ENCODE measurements around the gene ITPK1. TPM values are rescaled to one million over a fixed set of nuclear protein-coding genes. Genes with fewer than 3 reads are reported as not detected.

ITPK1 gene
- polyA plus RNA-seq, 2 of the 4 experiments (the other 2 are of a cell fraction), result 46.2 to 47.0 TPM

DNA sequence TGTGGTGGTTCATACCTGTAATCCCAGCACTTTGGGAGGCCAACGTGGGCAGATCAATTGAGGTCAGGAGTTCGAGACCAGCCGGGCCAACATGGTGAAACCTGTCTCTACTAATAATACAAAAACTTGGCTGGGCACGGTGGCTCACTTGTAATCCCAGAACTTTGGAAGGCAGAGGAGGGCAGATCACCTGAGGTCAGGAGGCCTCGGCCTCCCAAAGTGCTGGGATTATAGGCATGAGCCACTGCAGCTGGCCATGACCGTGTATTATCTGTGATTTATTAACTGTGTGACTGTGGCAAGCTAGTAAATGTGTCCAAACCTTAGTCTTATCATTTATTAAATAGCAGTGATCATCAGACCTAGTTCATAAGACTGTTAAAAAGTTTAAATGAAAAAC, 7.1 kb upstream of the ITPK1 start:
- WGBS (ENCODE audit: missing lambda C conversion rate), result 82% methylated on average over 6 of the region's 6 CpGs
- ATAC-seq (no peak), DNase-seq (ENCODE audit: low read depth in 1 of 2, low spot score in 1 of 2) (no peak), FAIRE-seq (no peak)
- Histone ChIP-seq H3K4me3 (no peak overlapping the region), H3K4me2 (no peak overlapping the region), H3K9me3 (no peaks in the 10 kb centered on the region), H3K27ac (no peak overlapping the region), H3K4me1 (no peaks in the 10 kb centered on the region)
- TF ChIP-seq NFE2L2 (conservative IDR thresholded peaks at IDR 0.05; ENCODE audit: low read length) (no peak), CEBPB (IDR thresholded peaks at IDR 0.05) (no peak), CBX8 (IDR thresholded peaks at IDR 0.05) (no peak), BHLHE40 (IDR thresholded peaks at IDR 0.05; ENCODE audit: low read depth, low read length) (no peak), EP300 (IDR thresholded peaks at IDR 0.05) (no peak), ESRRA (IDR thresholded peaks at IDR 0.05; ENCODE audit: borderline replicate concordance, low read length) (no peak)
- CTCF ChIA-PET, result interaction anchor here (1.3 to 2.4 kb wide), 3 partner anchors 9 to 171 kb away, joined by 3 to 14 read pairs (median 5); no protein-coding TSS in a partner anchor
- POLR2A ChIA-PET, result no interaction called here

DNA sequence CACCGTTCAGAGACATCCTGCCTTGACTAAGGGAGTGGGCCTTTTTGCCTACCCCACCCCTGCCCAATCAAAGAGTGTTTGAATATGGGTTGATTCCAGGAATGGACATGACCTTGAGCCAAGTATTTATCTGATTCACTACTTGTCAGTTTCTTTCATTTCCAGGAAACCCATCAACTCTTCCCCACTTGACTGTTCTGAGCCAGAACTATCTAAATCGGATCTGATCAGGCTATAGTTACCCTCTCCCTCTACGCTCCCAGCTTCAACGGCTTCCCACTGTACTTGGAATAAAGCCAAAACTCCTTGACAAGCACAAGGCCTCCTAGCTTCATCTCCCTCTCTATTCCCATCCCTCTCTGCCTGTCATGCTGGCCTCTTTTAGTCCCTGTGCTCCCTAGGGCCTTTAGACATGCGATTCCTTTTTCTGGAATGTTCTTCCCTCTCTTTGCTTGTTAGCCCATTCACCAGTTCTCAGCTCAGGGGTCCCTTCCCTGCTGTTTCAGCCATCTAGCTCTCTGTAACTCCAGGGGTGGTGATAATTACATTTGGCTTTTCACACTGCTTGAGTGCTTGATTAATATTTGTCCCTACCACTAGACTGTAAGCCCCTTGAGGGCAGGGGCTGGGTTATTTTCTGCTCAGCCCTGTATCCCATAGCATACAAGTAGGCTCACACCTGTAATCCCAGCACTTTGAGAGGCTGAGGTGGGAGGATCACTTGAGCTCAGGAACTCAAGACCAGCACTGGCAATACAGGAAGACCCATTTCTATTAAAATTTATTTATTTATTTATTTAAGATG, 5.5 kb upstream of the ITPK1 start:
- no peak for DNase-seq (ENCODE audit: low read depth in 1 of 2, low spot score in 1 of 2)
- no peak overlapping the region for H3K4me3 ChIP-seq
- H3K27ac ChIP-seq, result no peak overlapping the region
- peaks cover 5% of the 10 kb centered on the region; the same call in 1 of the 3 replicates for H3K4me1 ChIP-seq
- no peak overlapping the region for H3K4me2 ChIP-seq
- H3K9me3 ChIP-seq, result no peaks in the 10 kb centered on the region
- no peak for ATAC-seq
- ChIA-PET POLR2A (no interaction called here), CTCF (interaction anchor here (1.2 to 17.9 kb wide), 4 partner anchors 8 to 13 kb away, joined by 3 to 371 read pairs (median 6); no protein-coding TSS in a partner anchor)
- no peak for FAIRE-seq
- WGBS (ENCODE audit: missing lambda C conversion rate), result 58% methylated on average over 5 of the region's 5 CpGs
- no peak for TF ChIP-seq RFX5 (IDR thresholded peaks at IDR 0.05)
- TF ChIP-seq HEYL (CRISPR knock-in tag; IDR thresholded peaks at IDR 0.05), result no peak
- TF ChIP-seq CBX2 (IDR thresholded peaks at IDR 0.05; ENCODE audit: borderline replicate concordance, low read depth), result no peak
- no peak for TF ChIP-seq KDM1A (IDR thresholded peaks at IDR 0.05; ENCODE audit: low read depth)

DNA sequence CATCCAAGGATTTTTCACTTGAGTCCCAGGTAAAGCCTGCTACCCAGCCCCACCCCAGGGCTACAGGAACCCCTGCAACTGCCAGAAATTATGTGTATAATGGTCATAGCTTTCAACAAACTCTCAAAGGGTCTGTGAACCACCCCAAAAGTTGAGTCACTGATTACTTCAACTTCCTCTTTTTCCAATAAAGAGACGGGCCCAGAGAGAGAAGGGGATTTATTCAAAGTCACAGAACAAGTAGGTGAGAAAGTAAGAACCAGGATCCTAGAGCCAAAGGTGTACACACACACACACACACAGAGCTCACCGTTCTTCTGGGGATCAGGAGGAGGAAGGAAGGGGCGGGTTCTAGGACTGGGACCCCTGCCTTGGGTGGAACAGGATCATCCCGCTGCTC, 4.8 kb upstream of the ITPK1 start:
- no peak overlapping the region for H3K4me3 ChIP-seq
- TF ChIP-seq KDM1A (IDR thresholded peaks at IDR 0.05; ENCODE audit: low read depth) (no peak), HDAC2 (IDR thresholded peaks at IDR 0.05) (no peak), JUNB (IDR thresholded peaks at IDR 0.05) (no peak), KDM5A (IDR thresholded peaks at IDR 0.05) (no peak), MYC (IDR thresholded peaks at IDR 0.05; ENCODE audit: borderline replicate concordance, low read length) (no peak), FOXS1 (CRISPR knock-in tag; IDR thresholded peaks at IDR 0.05) (no peak), EHF (CRISPR knock-in tag; IDR thresholded peaks at IDR 0.05) (no peak), SREBF2 (IDR thresholded peaks at IDR 0.05) (no peak), ZSCAN20 (CRISPR knock-in tag; IDR thresholded peaks at IDR 0.05) (no peak), EP300 (IDR thresholded peaks at IDR 0.05) (no peak), POLR2A (IDR thresholded peaks at IDR 0.05; ENCODE audit: low read length) (no peak), EHMT2 (IDR thresholded peaks at IDR 0.05; ENCODE audit: low read depth) (no peak), NPAS2 (CRISPR knock-in tag; IDR thresholded peaks at IDR 0.05; ENCODE audit: borderline replicate concordance) (no peak), CEBPB (IDR thresholded peaks at IDR 0.05) (no peak)
- TF ChIP-seq, protein P1, sequence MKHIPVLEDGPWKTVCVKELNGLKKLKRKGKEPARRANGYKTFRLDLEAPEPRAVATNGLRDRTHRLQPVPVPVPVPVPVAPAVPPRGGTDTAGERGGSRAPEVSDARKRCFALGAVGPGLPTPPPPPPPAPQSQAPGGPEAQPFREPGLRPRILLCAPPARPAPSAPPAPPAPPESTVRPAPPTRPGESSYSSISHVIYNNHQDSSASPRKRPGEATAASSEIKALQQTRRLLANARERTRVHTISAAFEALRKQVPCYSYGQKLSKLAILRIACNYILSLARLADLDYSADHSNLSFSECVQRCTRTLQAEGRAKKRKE (CRISPR knock-in tag; IDR thresholded peaks at IDR 0.05; ENCODE audit: low read depth), result no peak
- TF ChIP-seq, protein P2, sequence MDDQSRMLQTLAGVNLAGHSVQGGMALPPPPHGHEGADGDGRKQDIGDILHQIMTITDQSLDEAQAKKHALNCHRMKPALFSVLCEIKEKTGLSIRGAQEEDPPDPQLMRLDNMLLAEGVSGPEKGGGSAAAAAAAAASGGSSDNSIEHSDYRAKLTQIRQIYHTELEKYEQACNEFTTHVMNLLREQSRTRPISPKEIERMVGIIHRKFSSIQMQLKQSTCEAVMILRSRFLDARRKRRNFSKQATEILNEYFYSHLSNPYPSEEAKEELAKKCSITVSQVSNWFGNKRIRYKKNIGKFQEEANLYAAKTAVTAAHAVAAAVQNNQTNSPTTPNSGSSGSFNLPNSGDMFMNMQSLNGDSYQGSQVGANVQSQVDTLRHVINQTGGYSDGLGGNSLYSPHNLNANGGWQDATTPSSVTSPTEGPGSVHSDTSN (IDR thresholded peaks at IDR 0.05), result no peak
- TF ChIP-seq, protein P3, sequence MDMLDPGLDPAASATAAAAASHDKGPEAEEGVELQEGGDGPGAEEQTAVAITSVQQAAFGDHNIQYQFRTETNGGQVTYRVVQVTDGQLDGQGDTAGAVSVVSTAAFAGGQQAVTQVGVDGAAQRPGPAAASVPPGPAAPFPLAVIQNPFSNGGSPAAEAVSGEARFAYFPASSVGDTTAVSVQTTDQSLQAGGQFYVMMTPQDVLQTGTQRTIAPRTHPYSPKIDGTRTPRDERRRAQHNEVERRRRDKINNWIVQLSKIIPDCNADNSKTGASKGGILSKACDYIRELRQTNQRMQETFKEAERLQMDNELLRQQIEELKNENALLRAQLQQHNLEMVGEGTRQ (IDR thresholded peaks at IDR 0.05), result no peak
- TF ChIP-seq, protein P4, sequence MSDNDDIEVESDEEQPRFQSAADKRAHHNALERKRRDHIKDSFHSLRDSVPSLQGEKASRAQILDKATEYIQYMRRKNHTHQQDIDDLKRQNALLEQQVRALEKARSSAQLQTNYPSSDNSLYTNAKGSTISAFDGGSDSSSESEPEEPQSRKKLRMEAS (IDR thresholded peaks at IDR 0.05), result no peak
- DNase-seq (ENCODE audit: low read depth in 1 of 2, low spot score in 1 of 2) (no peak), FAIRE-seq (no peak), ATAC-seq (no peak)
- no peak overlapping the region for H3K27ac ChIP-seq
- no peaks in the 10 kb centered on the region for H3K9me3 ChIP-seq
- no peak overlapping the region for H3K4me2 ChIP-seq
- H3K4me1 ChIP-seq, result peaks cover 5% of the 10 kb centered on the region; the same call in 1 of the 3 replicates
- POLR2A ChIA-PET, result no interaction called here
- CTCF ChIA-PET, result interaction anchor here (1.2 to 17.9 kb wide), 4 partner anchors 7 to 14 kb away, joined by 3 to 371 read pairs (median 6); no protein-coding TSS in a partner anchor
- 61% methylated on average over 4 of the region's 4 CpGs for WGBS (ENCODE audit: missing lambda C conversion rate)
